DMS53 (cell line): ENCODE data around the gene METTL4.

ENCODE experiments used
- DNase-seq: peaks from one replicate; lab custom pipeline; 2025; lab: John Stamatoyannopoulos, UW

Gene METTL4

GRCh38 chr18:2564373-2564772, 6.9 kb downstream of the METTL4 start:
- no peak for DNase-seq

- no peak for DNase-seq
Observed at GRCh38 chr18:2559249-2559648, 12.1 kb downstream of the METTL4 start.

- no peak for DNase-seq
Observed at GRCh38 chr18:2557536-2557935, 13.8 kb downstream of the METTL4 start.

GRCh38 chr18:2555895-2556294, 15.4 kb downstream of the METTL4 start:
- no peak for DNase-seq

- DNase-seq: no peak
Observed at GRCh38 chr18:2554696-2555095, 16.6 kb downstream of the METTL4 start.

GRCh38 chr18:2551425-2551824, 19.9 kb downstream of the METTL4 start:
- DNase-seq: no peak

- DNase-seq: no peak
Observed at GRCh38 chr18:2549462-2549861, 21.8 kb downstream of the METTL4 start.

GRCh38 chr18:2547477-2548087, 23.7 kb downstream of the METTL4 start:
- peak; percentile 87 for DNase-seq

GRCh38 chr18:2545155-2545554, 26.1 kb downstream of the METTL4 start:
- DNase-seq: no peak

- peak; percentile 76 for DNase-seq
Observed at GRCh38 chr18:2541925-2542563, 29.3 kb downstream of the METTL4 start.

GRCh38 chr18:2540575-2540974, 30.7 kb downstream of the METTL4 start:
- DNase-seq: no peak

GRCh38 chr18:2538844-2539243, 32.5 kb downstream of the METTL4 start:
- no peak for DNase-seq

- DNase-seq: no peak
Observed at GRCh38 chr18:2538236-2538635, 33.1 kb downstream of the METTL4 start.

GRCh38 chr18:2537296-2537695, 34.0 kb downstream of the METTL4 start:
- no peak for DNase-seq

GRCh38 chr18:2536493-2536892, 34.8 kb downstream of the METTL4 start:
- no peak for DNase-seq

- DNase-seq: no peak
Observed at GRCh38 chr18:2536063-2536462, 35.2 kb downstream of the METTL4 start.

- DNase-seq: no peak
Observed at GRCh38 chr18:2535419-2535910, 35.8 kb downstream of the METTL4 start.

GRCh38 chr18:2534906-2535305, 36.4 kb downstream of the METTL4 start:
- no peak for DNase-seq

GRCh38 chr18:2532797-2533196, 38.5 kb downstream of the METTL4 start:
- DNase-seq: no peak

- DNase-seq: no peak
Observed at GRCh38 chr18:2531751-2532150, 39.6 kb downstream of the METTL4 start.

- no peak for DNase-seq
Observed at GRCh38 chr18:2529154-2529553, 42.2 kb downstream of the METTL4 start.

- peak; percentile 90 for DNase-seq
Observed at GRCh38 chr18:2526329-2526728, 45.0 kb downstream of the METTL4 start.

GRCh38 chr18:2524794-2525198, 46.5 kb downstream of the METTL4 start:
- DNase-seq: peak; percentile 40

GRCh38 chr18:2522112-2522511, 49.2 kb downstream of the METTL4 start:
- DNase-seq: no peak
